ENCODE measurements around the gene GNG8.
A peak's percentile ranks its signal among the peaks of the same experiment; 100 is the strongest.

GNG8 gene

GRCh38 chr19:46616631-46617322, 19.2 kb downstream of the GNG8 start:
- peak; percentile 18 for DNase-seq

GRCh38 chr19:46615966-46616365, 20.0 kb downstream of the GNG8 start:
- DNase-seq, result no peak

GRCh38 chr19:46614114-46614722, 21.8 kb downstream of the GNG8 start:
- peak; percentile 51 for DNase-seq

GRCh38 chr19:46613525-46613924, 22.5 kb downstream of the GNG8 start:
- no peak for DNase-seq

- DNase-seq, result no peak
Measured at GRCh38 chr19:46611776-46612175, 24.2 kb downstream of the GNG8 start.

GRCh38 chr19:46610851-46611770, 24.9 kb downstream of the GNG8 start:
- no peak for DNase-seq

- DNase-seq, result no peak
Measured at GRCh38 chr19:46610413-46610775, 25.6 kb downstream of the GNG8 start.

- DNase-seq, result no peak
Measured at GRCh38 chr19:46609511-46610412, 26.2 kb downstream of the GNG8 start.

GRCh38 chr19:46608581-46609345, 27.2 kb downstream of the GNG8 start:
- no peak for DNase-seq

GRCh38 chr19:46608178-46608577, 27.8 kb downstream of the GNG8 start:
- DNase-seq, result no peak

- no peak for DNase-seq
Measured at GRCh38 chr19:46607448-46607841, 28.6 kb downstream of the GNG8 start.

GRCh38 chr19:46606681-46607447, 29.1 kb downstream of the GNG8 start:
- DNase-seq, result no peak

GRCh38 chr19:46606019-46606418, 30.0 kb downstream of the GNG8 start:
- no peak for DNase-seq

GRCh38 chr19:46605356-46605821, 30.6 kb downstream of the GNG8 start:
- DNase-seq, result no peak

- DNase-seq, result no peak
Measured at GRCh38 chr19:46604781-46605355, 31.1 kb downstream of the GNG8 start.

GRCh38 chr19:46603752-46604231, 32.2 kb downstream of the GNG8 start:
- no peak for DNase-seq

GRCh38 chr19:46603195-46603637, 32.8 kb downstream of the GNG8 start:
- DNase-seq, result no peak

GRCh38 chr19:46602392-46603194, 33.4 kb downstream of the GNG8 start:
- DNase-seq, result no peak

Data from DMS153 (cell line).